Measurements from ENCODE around the gene SRBD1.

- TF ChIP-seq CTCF (IDR thresholded peaks at IDR 0.05 in 8 of 11, conservative IDR thresholded peaks at IDR 0.05 in 3 of 11): no peak
- no peak for TF ChIP-seq POLR2A (IDR thresholded peaks at IDR 0.05)
- TF ChIP-seq POLR2AphosphoS5 (IDR thresholded peaks at IDR 0.05): no peak
Observed at GRCh38 chr2:45654250-45654649, 43.2 kb upstream of the SRBD1 start.

Measured in spleen (tissue), 7 donors.